ENCODE results near the gene MBL2.
A peak's percentile ranks its signal among the peaks of the same experiment; 100 is the strongest.

Gene MBL2
- long read RNA-seq: 0 reads

DNA sequence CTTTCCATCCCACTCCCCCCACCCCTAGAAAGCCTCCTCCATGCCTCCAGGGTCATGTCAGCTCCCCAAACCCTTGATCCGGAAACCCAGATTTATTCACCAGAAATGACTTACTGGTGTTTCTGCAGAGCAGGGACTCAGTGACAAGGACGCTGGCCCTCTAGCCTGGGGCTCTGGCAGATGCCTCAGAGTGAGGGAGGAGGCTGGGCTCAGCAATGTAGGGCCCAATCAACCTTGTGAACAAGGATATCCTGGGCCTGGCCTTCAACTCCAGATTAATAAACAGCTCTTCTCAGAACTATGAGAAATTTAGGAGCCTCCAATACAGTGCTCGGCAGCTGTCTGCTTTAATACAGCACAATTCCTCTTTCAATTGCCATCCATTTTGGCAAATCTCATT lies at the start of gene MBL2:
Gene MBL2 (minus strand): TSS at position 162 of the 400 bp plus-strand sequence. CDS start 1,149 bp downstream, outside the sequence.
- Histone ChIP-seq H3K27me3 (ENCODE audit: insufficient read depth, poor library complexity, severe bottlenecking) (no peaks in the 10 kb centered on the region), H3K27ac (replicated peaks) (no peak within 1 kb of the TSS), H3K4me3 (replicated peaks; ENCODE audit: insufficient read depth, low read length) (no peak within 1 kb of the TSS)
- no peak for DNase-seq (ENCODE audit: low read depth in 1 of 2, low spot score in 1 of 2)
- TF ChIP-seq, protein P1, sequence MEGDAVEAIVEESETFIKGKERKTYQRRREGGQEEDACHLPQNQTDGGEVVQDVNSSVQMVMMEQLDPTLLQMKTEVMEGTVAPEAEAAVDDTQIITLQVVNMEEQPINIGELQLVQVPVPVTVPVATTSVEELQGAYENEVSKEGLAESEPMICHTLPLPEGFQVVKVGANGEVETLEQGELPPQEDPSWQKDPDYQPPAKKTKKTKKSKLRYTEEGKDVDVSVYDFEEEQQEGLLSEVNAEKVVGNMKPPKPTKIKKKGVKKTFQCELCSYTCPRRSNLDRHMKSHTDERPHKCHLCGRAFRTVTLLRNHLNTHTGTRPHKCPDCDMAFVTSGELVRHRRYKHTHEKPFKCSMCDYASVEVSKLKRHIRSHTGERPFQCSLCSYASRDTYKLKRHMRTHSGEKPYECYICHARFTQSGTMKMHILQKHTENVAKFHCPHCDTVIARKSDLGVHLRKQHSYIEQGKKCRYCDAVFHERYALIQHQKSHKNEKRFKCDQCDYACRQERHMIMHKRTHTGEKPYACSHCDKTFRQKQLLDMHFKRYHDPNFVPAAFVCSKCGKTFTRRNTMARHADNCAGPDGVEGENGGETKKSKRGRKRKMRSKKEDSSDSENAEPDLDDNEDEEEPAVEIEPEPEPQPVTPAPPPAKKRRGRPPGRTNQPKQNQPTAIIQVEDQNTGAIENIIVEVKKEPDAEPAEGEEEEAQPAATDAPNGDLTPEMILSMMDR (IDR thresholded peaks at IDR 0.05; ENCODE audit: insufficient read depth, low read length): no peak
- TF ChIP-seq SPI1 (IDR thresholded peaks at IDR 0.05; ENCODE audit: borderline replicate concordance, low read depth) (no peak), POLR2AphosphoS5 (IDR thresholded peaks at IDR 0.05; ENCODE audit: low read depth) (no peak), GABPA (IDR thresholded peaks at IDR 0.05; ENCODE audit: low read depth) (no peak)
- TF ChIP-seq, protein P2, sequence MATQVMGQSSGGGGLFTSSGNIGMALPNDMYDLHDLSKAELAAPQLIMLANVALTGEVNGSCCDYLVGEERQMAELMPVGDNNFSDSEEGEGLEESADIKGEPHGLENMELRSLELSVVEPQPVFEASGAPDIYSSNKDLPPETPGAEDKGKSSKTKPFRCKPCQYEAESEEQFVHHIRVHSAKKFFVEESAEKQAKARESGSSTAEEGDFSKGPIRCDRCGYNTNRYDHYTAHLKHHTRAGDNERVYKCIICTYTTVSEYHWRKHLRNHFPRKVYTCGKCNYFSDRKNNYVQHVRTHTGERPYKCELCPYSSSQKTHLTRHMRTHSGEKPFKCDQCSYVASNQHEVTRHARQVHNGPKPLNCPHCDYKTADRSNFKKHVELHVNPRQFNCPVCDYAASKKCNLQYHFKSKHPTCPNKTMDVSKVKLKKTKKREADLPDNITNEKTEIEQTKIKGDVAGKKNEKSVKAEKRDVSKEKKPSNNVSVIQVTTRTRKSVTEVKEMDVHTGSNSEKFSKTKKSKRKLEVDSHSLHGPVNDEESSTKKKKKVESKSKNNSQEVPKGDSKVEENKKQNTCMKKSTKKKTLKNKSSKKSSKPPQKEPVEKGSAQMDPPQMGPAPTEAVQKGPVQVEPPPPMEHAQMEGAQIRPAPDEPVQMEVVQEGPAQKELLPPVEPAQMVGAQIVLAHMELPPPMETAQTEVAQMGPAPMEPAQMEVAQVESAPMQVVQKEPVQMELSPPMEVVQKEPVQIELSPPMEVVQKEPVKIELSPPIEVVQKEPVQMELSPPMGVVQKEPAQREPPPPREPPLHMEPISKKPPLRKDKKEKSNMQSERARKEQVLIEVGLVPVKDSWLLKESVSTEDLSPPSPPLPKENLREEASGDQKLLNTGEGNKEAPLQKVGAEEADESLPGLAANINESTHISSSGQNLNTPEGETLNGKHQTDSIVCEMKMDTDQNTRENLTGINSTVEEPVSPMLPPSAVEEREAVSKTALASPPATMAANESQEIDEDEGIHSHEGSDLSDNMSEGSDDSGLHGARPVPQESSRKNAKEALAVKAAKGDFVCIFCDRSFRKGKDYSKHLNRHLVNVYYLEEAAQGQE (IDR thresholded peaks at IDR 0.05; ENCODE audit: insufficient replicate concordance, low read depth): no peak

DNA sequence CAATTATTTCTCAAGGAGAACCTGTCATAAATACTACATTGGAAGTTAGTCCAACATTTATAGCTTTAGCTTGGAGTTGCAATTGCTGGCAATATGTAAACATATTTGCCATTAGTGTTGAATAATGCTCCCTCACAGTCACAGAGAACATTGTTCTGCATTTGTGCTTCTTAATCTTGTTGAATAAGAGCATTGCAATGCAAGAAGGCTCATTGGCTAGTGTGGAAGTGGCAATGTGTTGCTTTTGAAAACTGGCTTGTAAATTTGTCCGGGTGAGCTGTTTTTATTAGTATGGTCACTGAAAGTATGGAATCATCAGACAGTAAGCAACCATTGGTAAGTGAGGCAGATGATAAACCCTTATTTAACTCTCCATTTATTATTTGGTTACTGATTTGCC lies 47.7 kb upstream of the MBL2 start:
- no peak for DNase-seq (ENCODE audit: low read depth in 1 of 2, low spot score in 1 of 2)
- TF ChIP-seq, protein P1 (IDR thresholded peaks at IDR 0.05; ENCODE audit: insufficient read depth, low read length): no peak
- no peak for TF ChIP-seq SPI1 (IDR thresholded peaks at IDR 0.05; ENCODE audit: borderline replicate concordance, low read depth)
- TF ChIP-seq, protein P2 (IDR thresholded peaks at IDR 0.05; ENCODE audit: insufficient replicate concordance, low read depth): no peak
- no peak for TF ChIP-seq POLR2AphosphoS5 (IDR thresholded peaks at IDR 0.05; ENCODE audit: low read depth)
- no peak for TF ChIP-seq GABPA (IDR thresholded peaks at IDR 0.05; ENCODE audit: low read depth)
- Histone ChIP-seq H3K27me3 (ENCODE audit: insufficient read depth, poor library complexity, severe bottlenecking) (no peaks in the 10 kb centered on the region), H3K27ac (replicated peaks) (no peak overlapping the region), H3K4me3 (replicated peaks; ENCODE audit: insufficient read depth, low read length) (no peak overlapping the region)

DNA sequence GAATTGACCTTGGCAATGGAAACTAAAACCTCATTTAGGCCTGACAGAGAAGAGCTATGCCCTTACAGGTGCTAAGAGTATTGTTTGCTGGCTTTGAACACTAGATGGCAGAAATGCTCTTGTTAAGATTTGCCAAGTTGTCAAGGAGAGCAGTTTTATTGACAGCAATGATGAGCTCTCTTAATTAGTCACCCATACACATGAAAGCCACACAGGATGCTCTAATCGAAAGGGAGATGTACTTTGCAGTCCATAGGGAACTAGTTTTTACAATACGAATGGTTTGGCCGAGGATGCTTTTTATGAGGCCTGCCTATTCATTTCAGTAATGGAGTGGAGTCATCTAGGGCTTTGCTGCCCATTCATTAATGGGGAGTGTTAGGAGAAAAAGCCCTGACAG lies 45.4 kb upstream of the MBL2 start:
- no peak overlapping the region for H3K4me3 ChIP-seq (replicated peaks; ENCODE audit: insufficient read depth, low read length)
- TF ChIP-seq, protein P1 (IDR thresholded peaks at IDR 0.05; ENCODE audit: insufficient read depth, low read length): peak; percentile 26
- no peak for TF ChIP-seq GABPA (IDR thresholded peaks at IDR 0.05; ENCODE audit: low read depth)
- H3K27ac ChIP-seq (replicated peaks): no peak overlapping the region
- no peaks in the 10 kb centered on the region for H3K27me3 ChIP-seq (ENCODE audit: insufficient read depth, poor library complexity, severe bottlenecking)
- DNase-seq (ENCODE audit: low read depth in 1 of 2, low spot score in 1 of 2): peak; percentile 1

DNA sequence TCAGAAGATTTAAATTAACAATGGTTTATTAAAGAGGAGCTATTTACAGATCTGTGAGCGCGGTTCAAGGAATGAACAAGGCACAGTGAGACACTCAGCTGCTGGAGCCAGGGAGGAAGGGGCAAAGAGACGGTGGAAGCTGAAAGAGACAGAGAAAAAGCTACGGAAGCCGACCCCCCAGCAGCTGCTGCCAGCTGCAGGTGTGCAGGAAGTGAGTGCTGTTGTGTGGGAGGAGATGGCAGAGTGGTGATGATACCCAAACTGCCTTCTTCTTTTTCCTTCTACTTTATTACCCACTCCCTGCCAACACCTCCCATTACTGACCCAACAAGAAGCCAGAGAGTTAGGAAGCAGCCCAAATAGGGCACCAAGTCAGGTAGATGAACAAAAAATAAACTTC lies 41.9 kb upstream of the MBL2 start:
- TF ChIP-seq SPI1 (IDR thresholded peaks at IDR 0.05; ENCODE audit: borderline replicate concordance, low read depth) (no peak), POLR2AphosphoS5 (IDR thresholded peaks at IDR 0.05; ENCODE audit: low read depth) (no peak), GABPA (IDR thresholded peaks at IDR 0.05; ENCODE audit: low read depth) (no peak)
- TF ChIP-seq, protein P2 (IDR thresholded peaks at IDR 0.05; ENCODE audit: insufficient replicate concordance, low read depth): no peak
- TF ChIP-seq, protein P1 (IDR thresholded peaks at IDR 0.05; ENCODE audit: insufficient read depth, low read length): no peak
- DNase-seq (ENCODE audit: low read depth in 1 of 2, low spot score in 1 of 2): no peak
- H3K27me3 ChIP-seq (ENCODE audit: insufficient read depth, poor library complexity, severe bottlenecking): no peaks in the 10 kb centered on the region
- H3K4me3 ChIP-seq (replicated peaks; ENCODE audit: insufficient read depth, low read length): no peak overlapping the region
- no peak overlapping the region for H3K27ac ChIP-seq (replicated peaks)
